Trophoblast cell (in vitro differentiated cells and primary cell): ENCODE data around the gene SCARF1.
A peak's percentile ranks its signal among the peaks of the same experiment; 100 is the strongest.

Source experiments
- DNase-seq, 2 donors: peaks; one replicate each; pipeline ENCODE4 v3.0.0-alpha.2; 2016
- H2AFZ ChIP-seq: 2 replicates; pipeline ENCODE4 v1.6.1; 2013; ENCODE audit warnings: low read length, moderate library complexity, mild to moderate bottlenecking; ENCODE audit not compliant: insufficient read depth, poor library complexity
- H2AK5ac ChIP-seq: 2 replicates; pipeline ENCODE4 v1.6.1; 2013; ENCODE audit warnings: mild to moderate bottlenecking, low read length
- H2BK120ac ChIP-seq: 2 replicates; pipeline ENCODE4 v1.6.1; 2013; ENCODE audit warnings: low read length, mild to moderate bottlenecking, moderate library complexity; ENCODE audit not compliant: insufficient read depth, poor library complexity
- H2BK12ac ChIP-seq: 2 replicates; pipeline ENCODE4 v1.6.1; 2013; ENCODE audit warnings: mild to moderate bottlenecking, low read length, moderate library complexity
- H2BK5ac ChIP-seq: 2 replicates; pipeline ENCODE4 v1.6.1; 2013; ENCODE audit warnings: low read length, low read depth, moderate library complexity, mild to moderate bottlenecking; ENCODE audit not compliant: poor library complexity
- H3K14ac ChIP-seq: 2 replicates; pipeline ENCODE4 v1.6.1; 2013; ENCODE audit warnings: mild to moderate bottlenecking, low read length
- H3K18ac ChIP-seq: 2 replicates; pipeline ENCODE4 v1.6.1; 2013; ENCODE audit warnings: mild to moderate bottlenecking, low read length
- H3K23ac ChIP-seq: 2 replicates; pipeline ENCODE4 v1.6.1; 2013; ENCODE audit warnings: low read length
- H3K27ac ChIP-seq: 2 replicates; pipeline ENCODE4 v1.5.1; 2013; ENCODE audit warnings: low read depth, mild to moderate bottlenecking, inconsistent platforms, low read length, moderate library complexity
- H3K27me3 ChIP-seq: 2 replicates; pipeline ENCODE4 v1.6.1; 2013; ENCODE audit warnings: inconsistent platforms, mild to moderate bottlenecking, low read length, moderate library complexity; ENCODE audit not compliant: insufficient read depth
- H3K36me3 ChIP-seq, 2 experiments: 1 replicate in 1 of 2; 2 replicates in 1 of 2; pipeline ENCODE4 v1.6.1; 2013; ENCODE audit warnings: low read length in 2 of 2, mild to moderate bottlenecking in 2 of 2, moderate library complexity in 1 of 2; ENCODE audit not compliant: insufficient read depth in 2 of 2, control insufficient read depth in 1 of 2
- H3K4ac ChIP-seq: 2 replicates; pipeline ENCODE4 v1.6.1; 2013; ENCODE audit warnings: low read depth, mild to moderate bottlenecking, low read length, moderate library complexity
- H3K4me1 ChIP-seq, 2 experiments: 1 replicate in 1 of 2; 2 replicates in 1 of 2; pipeline ENCODE4 v1.6.1; 2013; ENCODE audit warnings: low read length in 2 of 2, mild to moderate bottlenecking in 2 of 2, moderate library complexity in 1 of 2; ENCODE audit not compliant: insufficient read depth in 2 of 2, control insufficient read depth in 1 of 2
- H3K4me2 ChIP-seq: 2 replicates; pipeline ENCODE4 v1.6.1; 2013; ENCODE audit warnings: inconsistent platforms, mild to moderate bottlenecking, low read length, moderate library complexity
- H3K4me3 ChIP-seq: 2 replicates; pipeline ENCODE4 v1.5.1; 2013; ENCODE audit warnings: mild to moderate bottlenecking, low read depth, low read length, inconsistent platforms
- H3K79me1 ChIP-seq: one replicate; pipeline ENCODE4 v1.6.1; 2013; ENCODE audit warnings: low read length
- H3K79me2 ChIP-seq: 2 replicates; pipeline ENCODE4 v1.6.1; 2013; ENCODE audit warnings: low read length, mild to moderate bottlenecking; ENCODE audit not compliant: control insufficient read depth, insufficient read depth, poor library complexity
- H3K9ac ChIP-seq: 2 replicates; pipeline ENCODE4 v1.6.1; 2013; ENCODE audit warnings: mild to moderate bottlenecking, low read length
- H3K9me3 ChIP-seq: 2 replicates; pipeline ENCODE4 v1.6.1; 2013; ENCODE audit warnings: low read depth, mild to moderate bottlenecking, control low read depth, inconsistent platforms, low read length; ENCODE audit not compliant: insufficient read depth
- H4K12ac ChIP-seq: 2 replicates; pipeline ENCODE4 v1.6.1; 2013; ENCODE audit warnings: low read depth, mild to moderate bottlenecking, low read length, moderate library complexity
- H4K8ac ChIP-seq: 2 replicates; pipeline ENCODE4 v1.6.1; 2013; ENCODE audit warnings: low read depth, mild to moderate bottlenecking, low read length, moderate library complexity
- H4K91ac ChIP-seq: one replicate; pipeline ENCODE4 v1.6.1; 2013; ENCODE audit warnings: low read depth, mild to moderate bottlenecking, low read length, moderate library complexity
- WGBS: extraction: QIAGEN DNeasy Blood & Tissue Kit; methylation state at CpG from one replicate; pipeline ENCODE4 v1.1.7; 2013; ENCODE audit warnings: missing lambda C conversion rate; ENCODE audit not compliant: insufficient read length, insufficient coverage; ENCODE audit errors: extremely low coverage; 5-methylcytosine and 5-hydroxymethylcytosine counted together

Gene SCARF1

DNA sequence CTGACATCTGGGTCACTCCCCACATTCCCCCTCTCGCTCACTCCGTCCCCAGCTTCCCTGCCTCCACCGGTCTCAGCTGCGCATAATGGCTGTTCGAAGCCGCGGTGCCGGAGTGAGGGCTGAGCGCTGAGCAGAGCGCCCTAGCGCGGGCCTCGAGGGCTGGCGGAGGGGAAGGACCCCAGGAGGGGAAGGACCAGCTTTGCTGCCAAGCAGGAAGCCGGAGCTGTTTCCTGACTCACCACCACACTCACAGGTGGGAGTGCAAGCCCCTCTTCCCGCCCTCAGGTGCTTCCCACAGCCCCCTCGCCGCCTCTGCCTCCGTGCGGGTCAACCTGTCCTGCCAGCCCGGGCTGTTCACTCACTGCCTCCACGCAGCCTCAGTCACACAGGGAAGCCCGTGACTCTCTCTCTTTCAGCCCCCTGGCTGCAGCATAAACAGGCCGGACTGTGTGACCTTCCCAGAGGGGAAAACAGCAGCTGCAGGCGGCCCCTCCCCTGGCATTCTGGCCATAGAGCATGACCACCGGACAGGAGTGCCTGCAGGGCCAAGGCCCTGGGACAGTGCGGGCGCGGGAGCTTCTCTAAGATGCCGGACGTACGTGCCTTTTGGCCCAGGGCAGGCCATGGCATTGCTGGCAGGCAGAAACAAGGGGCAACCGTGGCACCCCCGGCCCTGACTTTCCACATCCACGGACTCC is 40.6 kb downstream of the SCARF1 start:
- H3K9me3 ChIP-seq, result peaks cover 11% of the 10 kb centered on the region
- H3K18ac ChIP-seq, result peak overlapping the region; percentile 35
- peak overlapping the region; percentile 51 for H4K8ac ChIP-seq
- H3K14ac ChIP-seq, result peak overlapping the region; percentile 54
- no peak overlapping the region for H3K4me3 ChIP-seq
- peak overlapping the region; percentile 32 for H4K12ac ChIP-seq
- H4K91ac ChIP-seq, result peak overlapping the region; percentile 67
- peak overlapping the region; percentile 7 for H3K4me2 ChIP-seq
- H2AFZ ChIP-seq, result no peak overlapping the region
- peaks cover 4% of the 10 kb centered on the region for H3K79me2 ChIP-seq
- H2BK120ac ChIP-seq, result peak overlapping the region; percentile 70
- no CpG with 5 or more reads among the region's 35 CpGs for WGBS
- H2AK5ac ChIP-seq, result peak overlapping the region; percentile 34
- no peak overlapping the region for H2BK5ac ChIP-seq
- H3K4me1 ChIP-seq, result peaks cover 14 to 16% of the 10 kb centered on the region in 2 experiments
- peaks cover 4 to 9% of the 10 kb centered on the region in 2 experiments for H3K36me3 ChIP-seq
- H3K9ac ChIP-seq, result no peak overlapping the region
- peak overlapping the region; percentile 9 for H3K27ac ChIP-seq
- peak; percentile 81 to 87 for DNase-seq
- no peaks in the 10 kb centered on the region for H3K27me3 ChIP-seq
- H3K79me1 ChIP-seq, result peaks cover 11% of the 10 kb centered on the region
- H2BK12ac ChIP-seq, result peak overlapping the region; percentile 29
- H3K23ac ChIP-seq, result no peak overlapping the region
- no peak overlapping the region for H3K4ac ChIP-seq

DNA sequence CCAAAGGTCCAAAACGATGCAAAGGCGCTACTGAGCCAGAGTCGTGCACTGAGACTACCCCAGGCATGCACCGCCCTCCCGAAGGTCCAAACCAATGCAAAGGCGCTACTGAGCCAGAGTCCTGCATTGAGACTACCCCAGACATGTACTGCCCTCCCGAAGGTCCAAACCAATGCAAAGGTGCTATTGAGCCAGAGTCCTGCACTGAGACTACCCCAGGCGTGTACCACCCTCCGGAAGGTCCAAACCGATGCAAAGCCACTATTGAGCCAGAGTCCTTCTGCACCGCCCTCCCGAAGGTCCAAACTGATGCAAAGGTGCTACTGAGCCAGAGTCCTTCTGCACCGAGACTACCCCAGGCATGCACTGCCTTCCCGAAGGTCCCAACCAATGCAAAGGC is 44.0 kb downstream of the SCARF1 start:
- Histone ChIP-seq H4K12ac (no peak overlapping the region), H3K9me3 (peaks cover 11% of the 10 kb centered on the region), H3K27me3 (no peaks in the 10 kb centered on the region), H3K4me3 (no peak overlapping the region), H2BK120ac (no peak overlapping the region), H2AK5ac (no peak overlapping the region), H3K36me3 (peaks cover 6 to 12% of the 10 kb centered on the region in 2 experiments), H3K23ac (no peak overlapping the region), H3K9ac (no peak overlapping the region), H3K4me2 (no peak overlapping the region), H3K79me2 (peaks cover 4% of the 10 kb centered on the region), H2BK5ac (no peak overlapping the region), H3K27ac (no peak overlapping the region), H3K4me1 (peaks cover 8 to 9% of the 10 kb centered on the region in 2 experiments), H4K91ac (no peak overlapping the region), H3K14ac (no peak overlapping the region), H4K8ac (no peak overlapping the region), H2BK12ac (no peak overlapping the region), H3K79me1 (peaks cover 11% of the 10 kb centered on the region), H3K18ac (no peak overlapping the region), H2AFZ (no peak overlapping the region), H3K4ac (no peak overlapping the region)
- no CpG with 5 or more reads among the region's 14 CpGs for WGBS
- DNase-seq, result no peak

DNA sequence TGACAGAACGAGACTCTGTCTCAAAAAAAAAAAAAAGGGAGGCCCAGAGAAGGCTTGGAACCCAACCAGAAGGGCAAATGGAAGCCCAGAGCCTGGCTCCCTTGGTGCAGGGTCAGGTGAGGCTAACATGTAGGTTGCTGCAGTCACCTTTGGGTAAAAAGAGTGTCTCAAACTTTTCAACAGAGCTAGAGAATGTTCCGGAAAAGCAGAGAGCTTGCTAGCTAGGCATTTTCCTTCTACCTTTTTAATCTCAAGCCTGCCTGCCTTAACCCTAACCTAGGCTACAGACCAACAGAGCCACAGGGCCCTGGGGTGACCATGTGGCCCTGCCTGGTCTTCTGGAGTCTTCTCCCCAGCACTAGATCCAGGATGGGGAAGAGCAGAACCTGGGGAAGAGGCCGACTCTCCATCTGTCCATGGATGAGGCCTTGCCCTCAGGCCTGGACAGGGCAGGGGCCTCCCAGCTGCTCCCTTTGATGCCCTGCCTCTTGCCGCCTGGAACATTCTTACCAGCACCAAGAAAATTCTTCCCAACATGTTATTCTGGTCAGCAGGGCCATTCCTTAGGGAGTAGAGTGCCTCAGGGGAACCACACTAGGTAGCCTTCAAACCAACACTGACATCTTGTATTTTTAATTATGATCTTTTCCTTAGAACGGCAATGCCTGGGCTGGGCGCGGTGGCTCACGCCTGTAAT is 47.0 kb downstream of the SCARF1 start:
- H3K27me3 ChIP-seq, result no peaks in the 10 kb centered on the region
- H3K27ac ChIP-seq, result peak overlapping the region; percentile 26
- H3K79me1 ChIP-seq, result no peaks in the 10 kb centered on the region
- no peak overlapping the region for H3K4me3 ChIP-seq
- no peak overlapping the region for H3K14ac ChIP-seq
- H2AFZ ChIP-seq, result no peak overlapping the region
- WGBS, result no CpG with 5 or more reads among the region's 8 CpGs
- H3K79me2 ChIP-seq, result no peaks in the 10 kb centered on the region
- H3K36me3 ChIP-seq, result peaks cover 4 to 9% of the 10 kb centered on the region in 2 experiments
- no peak overlapping the region for H2BK120ac ChIP-seq
- DNase-seq, result peak; percentile 75 to 87
- H3K18ac ChIP-seq, result no peak overlapping the region
- H3K9me3 ChIP-seq, result peaks cover 9% of the 10 kb centered on the region
- H4K12ac ChIP-seq, result no peak overlapping the region
- no peak overlapping the region for H3K4ac ChIP-seq
- no peak overlapping the region for H4K8ac ChIP-seq
- no peak overlapping the region for H4K91ac ChIP-seq
- H3K9ac ChIP-seq, result no peak overlapping the region
- no peak overlapping the region for H3K23ac ChIP-seq
- H2BK5ac ChIP-seq, result no peak overlapping the region
- no peaks in the 10 kb centered on the region for H3K4me1 ChIP-seq
- H3K4me2 ChIP-seq, result no peak overlapping the region
- no peak overlapping the region for H2BK12ac ChIP-seq
- no peak overlapping the region for H2AK5ac ChIP-seq

DNA sequence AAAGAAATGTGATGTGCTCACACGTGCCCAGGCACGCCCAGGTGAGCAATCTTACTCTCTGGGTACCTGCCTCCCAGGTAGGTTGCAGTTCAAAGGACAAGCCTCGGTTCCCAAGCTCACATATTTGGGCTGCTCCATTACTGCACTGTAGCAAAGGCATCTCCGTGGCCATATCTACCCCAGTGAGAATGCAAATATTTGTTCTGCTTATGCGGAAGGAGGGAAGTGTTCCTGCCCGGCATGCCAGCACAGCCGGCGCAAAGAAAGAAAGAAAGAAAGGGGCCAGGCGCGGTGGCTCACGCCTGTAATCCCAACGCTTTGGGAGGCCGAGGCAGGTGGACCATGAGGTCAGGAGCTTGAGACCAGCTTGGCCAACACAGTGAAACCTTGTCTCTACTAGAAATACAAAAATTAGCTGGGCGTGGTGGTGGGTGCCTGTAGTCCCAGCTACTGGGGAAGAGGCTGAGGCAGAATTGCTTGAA is 47.6 kb downstream of the SCARF1 start:
- H3K79me1 ChIP-seq, result no peaks in the 10 kb centered on the region
- peaks cover 9% of the 10 kb centered on the region for H3K9me3 ChIP-seq
- peak overlapping the region; percentile 8 for H4K91ac ChIP-seq
- H3K27me3 ChIP-seq, result no peaks in the 10 kb centered on the region
- H3K4me3 ChIP-seq, result no peak overlapping the region
- whole genome bisulfite sequencing, result no CpG with 5 or more reads among the region's 14 CpGs
- H3K14ac ChIP-seq, result no peak overlapping the region
- H2BK5ac ChIP-seq, result no peak overlapping the region
- no peaks in the 10 kb centered on the region for H3K79me2 ChIP-seq
- H3K9ac ChIP-seq, result no peak overlapping the region
- no peak overlapping the region for H3K27ac ChIP-seq
- no peak overlapping the region for H3K4ac ChIP-seq
- no peak overlapping the region for H3K18ac ChIP-seq
- H3K36me3 ChIP-seq, result peaks cover 6 to 11% of the 10 kb centered on the region in 2 experiments
- H4K12ac ChIP-seq, result no peak overlapping the region
- no peak overlapping the region for H2BK12ac ChIP-seq
- H2BK120ac ChIP-seq, result no peak overlapping the region
- H3K4me2 ChIP-seq, result no peak overlapping the region
- peak overlapping the region; percentile 12 for H2AK5ac ChIP-seq
- H3K23ac ChIP-seq, result no peak overlapping the region
- H2AFZ ChIP-seq, result no peak overlapping the region
- peaks cover 0 to 4% of the 10 kb centered on the region in 2 experiments for H3K4me1 ChIP-seq
- peak; percentile 46 to 63 for DNase-seq
- H4K8ac ChIP-seq, result no peak overlapping the region
